ENCODE measurements around the gene MAP2K5.

Gene MAP2K5

GRCh38 chr15:67807141-67807540 is 264.6 kb downstream of the MAP2K5 start:
- no peak for TF ChIP-seq ZNF274 (IDR thresholded peaks at IDR 0.05; ENCODE audit: low read depth, low read length)

GRCh38 chr15:67807836-67808235 is 265.3 kb downstream of the MAP2K5 start:
- H3K4me3 ChIP-seq (ENCODE audit: low read length), result no peak overlapping the region
- TF ChIP-seq ZNF274 (IDR thresholded peaks at IDR 0.05; ENCODE audit: low read depth, low read length), result no peak

More at GRCh38 chr15:67807141-67807540, 264.6 kb downstream of the MAP2K5 start:
- no peak overlapping the region for H3K4me3 ChIP-seq (ENCODE audit: low read length)

GRCh38 chr15:67808821-67809220 is 266.3 kb downstream of the MAP2K5 start:
- no peak for TF ChIP-seq ZNF274 (IDR thresholded peaks at IDR 0.05; ENCODE audit: low read depth, low read length)
- H3K4me3 ChIP-seq (ENCODE audit: low read length), result no peak overlapping the region

GRCh38 chr15:67809441-67809840 is 266.9 kb downstream of the MAP2K5 start:
- no peak overlapping the region for H3K4me3 ChIP-seq (ENCODE audit: low read length)
- no peak for TF ChIP-seq ZNF274 (IDR thresholded peaks at IDR 0.05; ENCODE audit: low read depth, low read length)

GRCh38 chr15:67809866-67810265 is 267.4 kb downstream of the MAP2K5 start:
- TF ChIP-seq ZNF274 (IDR thresholded peaks at IDR 0.05; ENCODE audit: low read depth, low read length), result no peak
- H3K4me3 ChIP-seq (ENCODE audit: low read length), result no peak overlapping the region

GRCh38 chr15:67812241-67812644 is 269.7 kb downstream of the MAP2K5 start:
- H3K4me3 ChIP-seq (ENCODE audit: low read length), result no peak overlapping the region
- TF ChIP-seq ZNF274 (IDR thresholded peaks at IDR 0.05; ENCODE audit: low read depth, low read length), result no peak

- no peak overlapping the region for H3K4me3 ChIP-seq (ENCODE audit: low read length)
- no peak for TF ChIP-seq ZNF274 (IDR thresholded peaks at IDR 0.05; ENCODE audit: low read depth, low read length)
These were observed 270.7 kb downstream of the MAP2K5 start for GRCh38 chr15:67813104-67813634.

- H3K4me3 ChIP-seq (ENCODE audit: low read length), result no peak overlapping the region
- TF ChIP-seq ZNF274 (IDR thresholded peaks at IDR 0.05; ENCODE audit: low read depth, low read length), result no peak
These were observed 272.6 kb downstream of the MAP2K5 start for GRCh38 chr15:67815036-67815592.

- TF ChIP-seq ZNF274 (IDR thresholded peaks at IDR 0.05; ENCODE audit: low read depth, low read length), result no peak
- H3K4me3 ChIP-seq (ENCODE audit: low read length), result no peak overlapping the region
These were observed 274.2 kb downstream of the MAP2K5 start for GRCh38 chr15:67816668-67817067.

GRCh38 chr15:67818464-67818863 is 276.0 kb downstream of the MAP2K5 start:
- TF ChIP-seq ZNF274 (IDR thresholded peaks at IDR 0.05; ENCODE audit: low read depth, low read length), result no peak
- no peak overlapping the region for H3K4me3 ChIP-seq (ENCODE audit: low read length)

- TF ChIP-seq ZNF274 (IDR thresholded peaks at IDR 0.05; ENCODE audit: low read depth, low read length), result no peak
- H3K4me3 ChIP-seq (ENCODE audit: low read length), result no peak overlapping the region
These were observed 277.1 kb downstream of the MAP2K5 start for GRCh38 chr15:67819636-67820035.

- H3K4me3 ChIP-seq (ENCODE audit: low read length), result no peak overlapping the region
- no peak for TF ChIP-seq ZNF274 (IDR thresholded peaks at IDR 0.05; ENCODE audit: low read depth, low read length)
These were observed 277.9 kb downstream of the MAP2K5 start for GRCh38 chr15:67820122-67820991.

GRCh38 chr15:67820992-67821783 is 278.7 kb downstream of the MAP2K5 start:
- H3K4me3 ChIP-seq (ENCODE audit: low read length), result no peak overlapping the region
- TF ChIP-seq ZNF274 (IDR thresholded peaks at IDR 0.05; ENCODE audit: low read depth, low read length), result no peak

- TF ChIP-seq ZNF274 (IDR thresholded peaks at IDR 0.05; ENCODE audit: low read depth, low read length), result no peak
- H3K4me3 ChIP-seq (ENCODE audit: low read length), result no peak overlapping the region
These were observed 279.4 kb downstream of the MAP2K5 start for GRCh38 chr15:67821784-67822440.
